MCF 10A (cell line): ENCODE measurements around the gene NRIP1. TPM values are rescaled to one million over a fixed set of nuclear protein-coding genes. Genes with fewer than 3 reads are reported as not detected.

Experiments
- BruUV-seq: library from RNA; stranded (reverse); fragments of 400-500 nt; replicated peaks from 2 replicates; lab custom pipeline; 2021; lab: Mats Ljungman, UMichigan
- CTCF ChIA-PET: fragments of 300-600 bp; sonication (Branson Sonifier 250); formaldehyde crosslinking; extraction: SDS; loops from one replicate; lab custom pipeline; 2021; ENCODE audit warnings: antibody characterized with exemption, inconsistent platforms; lab: Yijun Ruan, JAX
- POLR2A ChIA-PET: fragments of 300-600, 350-650 bp; sonication (Branson Sonifier 250); formaldehyde crosslinking; extraction: SDS; loops from one replicate; lab custom pipeline; 2020; ENCODE audit warnings: antibody characterized with exemption, inconsistent platforms; lab: Yijun Ruan, JAX
- DNase-seq: peaks from one replicate; pipeline ENCODE4 v3.0.0-alpha.2; 2018; ENCODE audit not compliant: unreplicated experiment
- H3K27ac Mint-ChIP-seq: one replicate; pipeline ENCODE4 v1.8.0; 2022; ENCODE audit warnings: mild to moderate bottlenecking, low read depth, mixed read lengths; ENCODE audit not compliant: unreplicated experiment
- H3K27me3 Mint-ChIP-seq: one replicate; pipeline ENCODE4 v1.8.0; 2022; ENCODE audit warnings: mixed read lengths; ENCODE audit not compliant: insufficient read depth, unreplicated experiment
- H3K36me3 Mint-ChIP-seq: one replicate; pipeline ENCODE4 v1.8.0; 2022; ENCODE audit warnings: mild to moderate bottlenecking, moderate library complexity, mixed read lengths; ENCODE audit not compliant: insufficient read depth, unreplicated experiment
- H3K4me1 Mint-ChIP-seq: one replicate; pipeline ENCODE4 v1.8.0; 2022; ENCODE audit warnings: mixed read lengths; ENCODE audit not compliant: insufficient read depth, unreplicated experiment
- H3K4me3 Mint-ChIP-seq: one replicate; pipeline ENCODE4 v1.8.0; 2022; ENCODE audit warnings: mild to moderate bottlenecking, moderate library complexity, mixed read lengths; ENCODE audit not compliant: unreplicated experiment
- H3K9me3 Mint-ChIP-seq: one replicate; pipeline ENCODE4 v1.8.0; 2022; ENCODE audit warnings: mixed read lengths; ENCODE audit not compliant: unreplicated experiment
- CTCF ChIP-seq: fragments of 200-600 bp; IDR thresholded peaks from one replicate; pipeline ENCODE4 v1.8.0; 2022; ENCODE audit warnings: antibody characterized with exemption, mild to moderate bottlenecking; ENCODE audit not compliant: unreplicated experiment
- intact Hi-C: fragments of 100-400 bp; cut with micrococcal nuclease; formaldehyde crosslinking; loops from 2 replicates; pipeline ENCODE4 v1.14.1; 2022
- total RNA-seq: library from RNA; stranded (reverse); gene quantifications from 2 replicates; pipeline ENCODE4 v1.2.3, GENCODE V29; 2022

The NRIP1 gene
- total RNA-seq, 1 experiment from 2014 or later = 31.4 TPM

DNA sequence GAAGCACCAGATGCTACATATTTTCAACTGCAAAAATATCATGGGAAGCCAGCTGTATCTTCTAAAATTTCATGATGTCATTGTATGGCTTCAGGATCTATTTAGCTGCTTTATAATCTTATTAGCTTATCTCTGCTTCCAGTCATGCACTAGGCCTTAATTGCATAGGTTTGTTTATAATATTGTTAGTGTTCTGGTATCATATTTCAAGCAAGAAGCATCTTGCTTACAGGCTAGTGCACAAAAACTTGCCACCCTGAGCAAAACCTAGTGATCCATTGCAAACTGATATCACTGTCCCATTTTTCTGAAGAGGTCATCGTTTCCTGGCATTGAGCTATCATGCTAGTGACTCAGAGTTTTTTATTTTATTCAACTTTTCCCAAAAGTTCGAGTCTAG, 15.7 kb upstream of the NRIP1 start:
- no peak for TF ChIP-seq CTCF
- H3K4me3 Mint-ChIP-seq = no peak overlapping the region
- intact Hi-C loops = no loop called here
- no TSS peak for BruUV-seq
- H3K27me3 Mint-ChIP-seq = no peaks in the 10 kb centered on the region
- CTCF ChIA-PET = no interaction called here
- H3K4me1 Mint-ChIP-seq = peaks cover 11% of the 10 kb centered on the region
- no peak for DNase-seq
- POLR2A ChIA-PET = no interaction called here
- no peak overlapping the region for H3K27ac Mint-ChIP-seq
- no peaks in the 10 kb centered on the region for H3K9me3 Mint-ChIP-seq
- no peaks in the 10 kb centered on the region for H3K36me3 Mint-ChIP-seq

GRCh38 chr21:15079269-15079668, 14.5 kb upstream of the NRIP1 start:
- no peaks in the 10 kb centered on the region for H3K27me3 Mint-ChIP-seq
- no peak for DNase-seq
- no peak for TF ChIP-seq CTCF
- no peak overlapping the region for H3K27ac Mint-ChIP-seq
- H3K4me3 Mint-ChIP-seq = no peak overlapping the region
- ChIA-PET POLR2A (no interaction called here), CTCF (interaction anchor here (1.0 kb wide), 1 partner anchor 404 kb away, joined by 3 read pairs; no protein-coding TSS in a partner anchor)
- no peaks in the 10 kb centered on the region for H3K36me3 Mint-ChIP-seq
- peaks cover 11% of the 10 kb centered on the region for H3K4me1 Mint-ChIP-seq
- no TSS peak for BruUV-seq
- intact Hi-C loops = no loop called here
- no peaks in the 10 kb centered on the region for H3K9me3 Mint-ChIP-seq

- DNase-seq = no peak
- Mint-ChIP-seq H3K4me3 (no peak overlapping the region), H3K27ac (no peak overlapping the region), H3K4me1 (peaks cover 11% of the 10 kb centered on the region), H3K9me3 (no peaks in the 10 kb centered on the region), H3K36me3 (no peaks in the 10 kb centered on the region), H3K27me3 (no peaks in the 10 kb centered on the region)
- POLR2A ChIA-PET = interaction anchor here (0.9 to 1.0 kb wide), 2 partner anchors 11 to 13 kb away, joined by 3 to 6 read pairs; partner anchors contain the start of gene NRIP1
- no peak for TF ChIP-seq CTCF
- intact Hi-C loops = no loop called here
- CTCF ChIA-PET = no interaction called here
- BruUV-seq = no TSS peak
Observed at GRCh38 chr21:15078180-15078579, 13.4 kb upstream of the NRIP1 start.

- no peak overlapping the region for H3K4me3 Mint-ChIP-seq
- H3K4me1 Mint-ChIP-seq = peaks cover 11% of the 10 kb centered on the region
- no peaks in the 10 kb centered on the region for H3K9me3 Mint-ChIP-seq
- DNase-seq = no peak
- intact Hi-C loops = no loop called here
- no peak for TF ChIP-seq CTCF
- POLR2A ChIA-PET = interaction anchor here (0.9 to 1.0 kb wide), 2 partner anchors 11 to 13 kb away, joined by 3 to 6 read pairs; partner anchors contain the start of gene NRIP1
- H3K27ac Mint-ChIP-seq = no peak overlapping the region
- H3K36me3 Mint-ChIP-seq = no peaks in the 10 kb centered on the region
- CTCF ChIA-PET = interaction anchor here (0.6 kb wide), 1 partner anchor 237 kb away, joined by 3 read pairs; no protein-coding TSS in a partner anchor
- H3K27me3 Mint-ChIP-seq = no peaks in the 10 kb centered on the region
- no TSS peak for BruUV-seq
Observed at GRCh38 chr21:15077529-15078145, 12.8 kb upstream of the NRIP1 start.
